Thoracic aorta (tissue), 2 donors: ENCODE measurements around the gene LIME1. TPM values are rescaled to one million over a fixed set of nuclear protein-coding genes. Genes with fewer than 3 reads are reported as not detected.

Source experiments
- ATAC-seq: fragments of 150-250 bp; one replicate; pipeline ENCODE4 v1.8.0; 2017; ENCODE audit warnings: low read depth; ENCODE audit not compliant: insufficient number of reproducible peaks, low FRiP score
- DNase-seq: peaks from one replicate; pipeline ENCODE4 v3.0.0-alpha.2; 2020; ENCODE audit warnings: low spot score
- H3K27ac ChIP-seq, 2 donors: fragments of 200-600 bp; sonication (generic); 1 replicate in 1 of 2; 2 replicates in 1 of 2; pipeline ENCODE4 v1.5.1; 2016; ENCODE audit warnings: mild to moderate bottlenecking in 2 of 2, moderate library complexity in 2 of 2
- H3K27me3 ChIP-seq: fragments of 200-600 bp; sonication (generic); replicated peaks from 2 replicates; pipeline ENCODE4 v1.6.0; 2016; ENCODE audit warnings: mild to moderate bottlenecking; ENCODE audit not compliant: insufficient read depth
- H3K36me3 ChIP-seq: fragments of 200-600 bp; sonication (generic); one replicate; pipeline ENCODE4 v1.5.1; 2016
- H3K4me1 ChIP-seq, 2 donors: fragments of 200-600 bp; sonication (generic); 1 replicate in 1 of 2; 2 replicates in 1 of 2; pipeline versions ENCODE4 v1.5.1 to v1.6.0; 2016; ENCODE audit warnings: low read depth in 2 of 2, mild to moderate bottlenecking in 1 of 2; ENCODE audit not compliant: control insufficient read depth in 1 of 2
- H3K4me3 ChIP-seq: fragments of 200-600 bp; sonication (generic); 2 replicates; pipeline ENCODE4 v1.5.1; 2016; ENCODE audit warnings: mild to moderate bottlenecking
- H3K9me3 ChIP-seq: fragments of 200-600 bp; sonication (generic); 2 replicates; pipeline ENCODE4 v1.5.1; 2016
- total RNA-seq, 2 donors: library from RNA; depleted of rRNA; stranded (reverse); fragments of >200 nt; gene quantifications; one replicate each; pipeline versions ENCODE4 v1.1.0 to v1.2.3, GENCODE V29; 2016
- TF ChIP-seq, protein P1 (sequence below): fragments of 200-600 bp; sonication (generic); IDR thresholded peaks from one replicate; pipeline ENCODE4 v1.5.1; 2019; ENCODE audit warnings: antibody characterized with exemption

Gene LIME1, protein sequence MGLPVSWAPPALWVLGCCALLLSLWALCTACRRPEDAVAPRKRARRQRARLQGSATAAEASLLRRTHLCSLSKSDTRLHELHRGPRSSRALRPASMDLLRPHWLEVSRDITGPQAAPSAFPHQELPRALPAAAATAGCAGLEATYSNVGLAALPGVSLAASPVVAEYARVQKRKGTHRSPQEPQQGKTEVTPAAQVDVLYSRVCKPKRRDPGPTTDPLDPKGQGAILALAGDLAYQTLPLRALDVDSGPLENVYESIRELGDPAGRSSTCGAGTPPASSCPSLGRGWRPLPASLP
- total RNA-seq = 10 to 100 TPM; 15.6 to 26.5 TPM

DNA sequence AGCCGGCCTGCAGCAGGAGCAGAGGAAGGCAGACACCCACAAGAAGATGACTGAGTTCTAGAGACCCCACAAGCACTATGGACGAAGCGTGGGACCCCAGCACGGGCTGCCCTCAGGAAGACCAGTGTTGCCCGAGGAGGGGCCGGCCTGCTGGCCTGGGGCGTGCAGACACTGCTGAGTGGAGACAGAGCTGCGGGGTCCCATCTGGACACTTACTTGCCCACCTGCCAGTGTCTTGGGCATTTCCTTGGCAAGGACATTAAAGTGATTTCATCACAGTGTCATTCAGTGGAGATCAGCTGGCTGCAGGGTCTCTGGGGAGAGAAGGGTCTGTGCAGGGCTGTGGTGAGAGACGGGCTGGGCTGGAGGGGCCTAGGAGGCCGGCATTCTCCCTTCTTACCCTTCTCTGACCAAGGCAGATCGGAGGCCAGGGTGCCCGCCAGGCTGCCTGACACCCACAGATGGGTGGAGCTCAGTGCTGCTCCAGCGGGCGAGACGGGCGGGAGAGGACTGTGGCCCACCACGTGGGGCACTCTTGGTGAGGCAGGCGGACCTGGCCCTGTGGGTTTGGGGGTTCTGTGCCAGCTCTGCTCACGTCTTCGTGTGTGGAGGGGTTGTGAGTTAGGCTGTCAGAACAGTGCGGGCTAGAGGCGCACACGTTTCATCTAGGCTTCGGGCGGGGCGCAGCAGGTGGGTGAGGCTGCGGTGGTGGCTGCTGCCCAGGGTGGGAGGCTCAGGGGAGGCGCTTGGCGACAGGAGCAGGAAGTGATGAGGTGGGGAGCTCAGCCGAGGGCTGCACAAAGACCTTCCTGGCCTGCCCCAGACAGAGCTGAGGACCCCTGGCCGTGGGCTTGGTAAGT, at the start of gene LIME1:
Gene LIME1 (plus strand): TSS at position 806 of the 860 bp plus-strand sequence. CDS start 886 bp downstream, outside the sequence.
- H3K27ac ChIP-seq = no peak within 1 kb of the TSS
- H3K4me3 ChIP-seq = peak within 1 kb of the TSS; percentile 44
- no peaks in the 10 kb centered on the region for H3K27me3 ChIP-seq
- ATAC-seq (no peak), DNase-seq (no peak)
- H3K36me3 ChIP-seq = peaks cover 29% of the 10 kb centered on the region
- TF ChIP-seq, protein P1, sequence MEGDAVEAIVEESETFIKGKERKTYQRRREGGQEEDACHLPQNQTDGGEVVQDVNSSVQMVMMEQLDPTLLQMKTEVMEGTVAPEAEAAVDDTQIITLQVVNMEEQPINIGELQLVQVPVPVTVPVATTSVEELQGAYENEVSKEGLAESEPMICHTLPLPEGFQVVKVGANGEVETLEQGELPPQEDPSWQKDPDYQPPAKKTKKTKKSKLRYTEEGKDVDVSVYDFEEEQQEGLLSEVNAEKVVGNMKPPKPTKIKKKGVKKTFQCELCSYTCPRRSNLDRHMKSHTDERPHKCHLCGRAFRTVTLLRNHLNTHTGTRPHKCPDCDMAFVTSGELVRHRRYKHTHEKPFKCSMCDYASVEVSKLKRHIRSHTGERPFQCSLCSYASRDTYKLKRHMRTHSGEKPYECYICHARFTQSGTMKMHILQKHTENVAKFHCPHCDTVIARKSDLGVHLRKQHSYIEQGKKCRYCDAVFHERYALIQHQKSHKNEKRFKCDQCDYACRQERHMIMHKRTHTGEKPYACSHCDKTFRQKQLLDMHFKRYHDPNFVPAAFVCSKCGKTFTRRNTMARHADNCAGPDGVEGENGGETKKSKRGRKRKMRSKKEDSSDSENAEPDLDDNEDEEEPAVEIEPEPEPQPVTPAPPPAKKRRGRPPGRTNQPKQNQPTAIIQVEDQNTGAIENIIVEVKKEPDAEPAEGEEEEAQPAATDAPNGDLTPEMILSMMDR = no peak
- peaks cover 9 to 15% of the 10 kb centered on the region in 2 donors for H3K4me1 ChIP-seq
- no peaks in the 10 kb centered on the region for H3K9me3 ChIP-seq

DNA sequence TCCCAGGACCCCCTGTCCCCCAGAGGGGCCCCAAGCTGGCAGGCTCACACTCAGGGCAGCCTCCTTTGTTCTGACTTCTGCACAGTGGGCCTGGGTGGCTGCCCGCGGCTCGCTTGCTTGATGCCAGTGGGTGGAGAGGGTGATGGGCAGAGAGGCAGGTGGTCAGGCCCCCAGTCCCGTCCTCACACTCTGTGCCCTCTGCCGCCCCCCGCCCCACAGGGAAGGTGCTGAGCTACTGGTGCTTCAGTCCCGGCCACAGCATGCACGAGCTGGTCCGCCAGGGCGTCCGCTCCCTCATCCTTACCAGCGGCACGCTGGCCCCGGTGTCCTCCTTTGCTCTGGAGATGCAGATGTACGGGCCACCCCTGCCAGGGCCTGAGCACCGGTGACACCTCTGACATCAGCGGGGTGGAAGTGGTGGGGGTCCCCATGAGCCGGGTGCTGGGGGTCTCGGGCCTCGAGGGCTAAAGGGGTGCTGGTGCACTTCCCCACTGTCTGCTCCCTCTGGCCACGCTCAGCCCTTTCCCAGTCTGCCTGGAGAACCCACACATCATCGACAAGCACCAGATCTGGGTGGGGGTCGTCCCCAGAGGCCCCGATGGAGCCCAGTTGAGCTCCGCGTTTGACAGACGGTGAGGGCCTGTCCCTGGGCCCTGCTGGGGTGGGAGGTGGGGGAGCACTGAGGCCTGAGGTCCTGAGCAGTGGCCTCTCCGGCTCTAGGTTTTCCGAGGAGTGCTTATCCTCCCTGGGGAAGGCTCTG, 48.9 kb upstream of the LIME1 start:
- peak overlapping the region; percentile 30 to 61 for H3K27ac ChIP-seq
- no peak for ATAC-seq
- H3K4me1 ChIP-seq = peaks cover 9 to 35% of the 10 kb centered on the region in 2 donors
- H3K27me3 ChIP-seq = no peaks in the 10 kb centered on the region
- no peaks in the 10 kb centered on the region for H3K9me3 ChIP-seq
- H3K36me3 ChIP-seq = no peaks in the 10 kb centered on the region
- H3K4me3 ChIP-seq = peak overlapping the region; percentile 3
- DNase-seq = no peak
- TF ChIP-seq, protein P1 = no peak

DNA sequence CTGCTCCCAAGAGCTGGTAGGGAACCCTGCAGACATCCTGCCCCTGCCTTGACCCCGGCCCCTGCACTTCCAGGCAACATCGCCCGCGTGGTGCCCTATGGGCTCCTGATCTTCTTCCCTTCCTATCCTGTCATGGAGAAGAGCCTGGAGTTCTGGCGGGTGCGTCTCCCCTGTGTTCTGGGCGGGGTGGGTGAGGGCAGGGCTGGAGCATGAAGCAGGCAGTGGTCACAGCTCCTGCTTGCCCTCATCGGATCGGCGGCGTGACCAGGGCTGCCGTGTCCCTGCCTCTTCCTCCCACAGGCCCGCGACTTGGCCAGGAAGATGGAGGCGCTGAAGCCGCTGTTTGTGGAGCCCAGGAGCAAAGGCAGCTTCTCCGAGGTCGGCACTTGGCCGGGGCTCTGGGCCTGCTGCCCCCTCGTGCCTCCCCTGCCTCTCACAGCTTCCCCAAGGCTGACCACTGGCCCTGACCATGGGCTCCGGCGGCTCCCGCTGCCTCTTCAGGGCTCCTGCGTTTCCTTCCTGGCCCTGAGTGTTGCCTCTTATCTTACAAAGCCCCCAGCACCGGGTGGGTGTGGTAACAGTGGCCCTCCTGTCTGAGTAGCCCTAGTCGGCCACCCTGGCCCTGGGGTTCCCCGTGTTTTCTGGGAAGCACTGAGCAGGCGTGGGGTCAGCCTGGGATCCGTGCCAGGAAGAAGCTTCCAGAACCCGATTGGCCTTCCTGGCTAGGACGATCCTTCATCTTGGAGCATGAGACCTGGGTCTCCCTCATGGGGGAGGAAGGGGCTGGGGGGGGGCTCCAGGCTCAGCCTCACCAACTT, 48.0 kb upstream of the LIME1 start:
- ATAC-seq (no peak), DNase-seq (no peak)
- Histone ChIP-seq H3K4me3 (no peak overlapping the region), H3K27me3 (no peaks in the 10 kb centered on the region), H3K36me3 (no peaks in the 10 kb centered on the region), H3K27ac (peak overlapping the region in 1 of 2 donors; percentile 61), H3K4me1 (peaks cover 4 to 27% of the 10 kb centered on the region in 2 donors), H3K9me3 (no peaks in the 10 kb centered on the region)
- TF ChIP-seq, protein P1 = no peak

DNA sequence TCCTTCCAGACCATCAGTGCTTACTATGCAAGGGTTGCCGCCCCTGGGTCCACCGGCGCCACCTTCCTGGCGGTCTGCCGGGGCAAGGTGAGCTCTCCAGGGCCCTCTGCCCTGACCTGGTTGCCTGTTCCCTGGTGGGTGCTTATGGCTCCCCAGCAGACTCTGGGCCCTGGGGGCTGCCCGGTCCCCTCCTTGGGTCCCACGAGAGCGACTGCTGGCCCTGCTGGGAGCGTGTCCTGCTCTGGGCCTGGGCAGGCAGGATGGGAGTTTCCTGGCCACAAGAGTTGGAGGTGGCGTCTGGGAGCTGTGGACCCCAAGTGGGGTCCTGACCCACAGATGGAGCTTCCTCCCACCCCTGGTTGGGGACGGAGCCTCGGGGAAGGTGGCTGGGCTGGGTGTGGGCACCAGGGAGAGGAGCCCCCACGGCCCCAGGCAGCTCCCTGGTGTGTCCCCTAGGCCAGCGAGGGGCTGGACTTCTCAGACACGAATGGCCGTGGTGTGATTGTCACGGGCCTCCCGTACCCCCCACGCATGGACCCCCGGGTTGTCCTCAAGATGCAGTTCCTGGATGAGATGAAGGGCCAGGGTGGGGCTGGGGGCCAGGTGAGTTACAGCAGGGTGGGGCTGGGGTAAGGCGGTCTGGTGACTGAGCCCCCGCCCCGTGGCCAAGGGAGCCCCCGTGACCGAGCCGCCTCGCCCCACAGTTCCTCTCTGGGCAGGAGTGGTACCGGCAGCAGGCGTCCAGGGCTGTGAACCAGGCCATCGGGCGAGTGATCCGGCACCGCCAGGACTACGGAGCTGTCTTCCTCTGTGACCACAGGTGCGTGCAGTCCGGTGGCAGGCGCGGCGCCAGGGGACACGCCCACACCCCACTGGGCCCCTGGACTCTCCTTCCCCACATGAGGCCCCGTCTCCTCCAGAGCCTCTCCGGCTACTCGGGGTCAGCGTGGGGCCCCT, 47.1 kb upstream of the LIME1 start:
- Histone ChIP-seq H3K9me3 (no peaks in the 10 kb centered on the region), H3K4me3 (no peak overlapping the region), H3K36me3 (no peaks in the 10 kb centered on the region), H3K4me1 (peaks cover 4 to 25% of the 10 kb centered on the region in 2 donors), H3K27ac (no peak overlapping the region), H3K27me3 (no peaks in the 10 kb centered on the region)
- no peak for ATAC-seq
- TF ChIP-seq, protein P1 = no peak
- no peak for DNase-seq
